Measurements from ENCODE around the gene CLDND1. TPM values are rescaled to one million over a fixed set of nuclear protein-coding genes. Genes with fewer than 3 reads are reported as not detected.

The CLDND1 gene
- total RNA-seq, 4 donors from 2014 or later, result 60.2 to 113 (median 96.7) TPM

GRCh38 chr3:98553753-98554152, 31.1 kb upstream of the CLDND1 start:
- no peak for TF ChIP-seq CTCF (IDR thresholded peaks at IDR 0.05)
- no peak for TF ChIP-seq POLR2A (IDR thresholded peaks at IDR 0.05)
- Histone ChIP-seq H3K4me3 (no peak overlapping the region), H3K27ac (peak overlapping the region in 3 of 4 donors; percentile 47 to 75 (median 69)), H3K36me3 (no peaks in the 10 kb centered on the region), H3K4me1 (peaks cover 0 to 12% (median 5%) of the 10 kb centered on the region in 4 donors), H3K9me3 (no peaks in the 10 kb centered on the region), H3K27me3 (no peaks in the 10 kb centered on the region)
- DNase-seq, result no peak

GRCh38 chr3:98553021-98553563, 30.4 kb upstream of the CLDND1 start:
- H3K27me3 ChIP-seq, result no peaks in the 10 kb centered on the region
- TF ChIP-seq POLR2A (IDR thresholded peaks at IDR 0.05) (no peak), CTCF (IDR thresholded peaks at IDR 0.05) (no peak)
- peak overlapping the region; percentile 10 to 75 (median 58) for H3K27ac ChIP-seq
- H3K4me1 ChIP-seq, result peaks cover 0 to 12% (median 5%) of the 10 kb centered on the region in 4 donors
- H3K9me3 ChIP-seq, result no peaks in the 10 kb centered on the region
- no peaks in the 10 kb centered on the region for H3K36me3 ChIP-seq
- no peak overlapping the region for H3K4me3 ChIP-seq
- no peak for DNase-seq

- Histone ChIP-seq H3K4me3 (no peak overlapping the region), H3K36me3 (no peaks in the 10 kb centered on the region), H3K9me3 (no peaks in the 10 kb centered on the region), H3K27me3 (no peaks in the 10 kb centered on the region), H3K4me1 (peaks cover 0 to 12% (median 5%) of the 10 kb centered on the region in 4 donors), H3K27ac (peak overlapping the region; percentile 23 to 75 (median 58))
- no peak for TF ChIP-seq CTCF (IDR thresholded peaks at IDR 0.05)
- DNase-seq, result no peak
Observed at GRCh38 chr3:98552232-98553020, 29.7 kb upstream of the CLDND1 start.

- H3K36me3 ChIP-seq, result no peaks in the 10 kb centered on the region
- TF ChIP-seq CTCF (IDR thresholded peaks at IDR 0.05) (no peak), POLR2A (IDR thresholded peaks at IDR 0.05) (no peak)
- H3K4me3 ChIP-seq, result no peak overlapping the region
- H3K4me1 ChIP-seq, result peaks cover 0 to 12% (median 5%) of the 10 kb centered on the region in 4 donors
- peak in 1 of 3 donors; percentile 72 for DNase-seq
- H3K9me3 ChIP-seq, result no peaks in the 10 kb centered on the region
- H3K27ac ChIP-seq, result peak overlapping the region; percentile 23 to 75 (median 55)
- H3K27me3 ChIP-seq, result no peaks in the 10 kb centered on the region
Observed at GRCh38 chr3:98551754-98552153, 29.1 kb upstream of the CLDND1 start.

GRCh38 chr3:98551236-98551635, 28.5 kb upstream of the CLDND1 start:
- H3K27ac ChIP-seq, result peak overlapping the region; percentile 23 to 75 (median 55)
- H3K36me3 ChIP-seq, result no peaks in the 10 kb centered on the region
- no peaks in the 10 kb centered on the region for H3K9me3 ChIP-seq
- TF ChIP-seq POLR2A (IDR thresholded peaks at IDR 0.05), result no peak
- no peak for TF ChIP-seq CTCF (IDR thresholded peaks at IDR 0.05)
- H3K4me1 ChIP-seq, result peaks cover 0 to 12% (median 5%) of the 10 kb centered on the region in 4 donors
- no peak overlapping the region for H3K4me3 ChIP-seq
- H3K27me3 ChIP-seq, result no peaks in the 10 kb centered on the region
- DNase-seq, result no peak
